Inflammatory macrophage (primary cell): ENCODE measurements around the gene BCKDHB.
"Not testable (repeated sequence)": the region's sequence is repeated elsewhere in the genome, so short reads cannot be mapped to it uniquely, and the experiment has no call there.

Source experiments
- DNase-seq, 2 donors: peaks; one replicate each; pipeline ENCODE4 v3.0.0-alpha.2; 2020 to 2022

Gene BCKDHB

DNA sequence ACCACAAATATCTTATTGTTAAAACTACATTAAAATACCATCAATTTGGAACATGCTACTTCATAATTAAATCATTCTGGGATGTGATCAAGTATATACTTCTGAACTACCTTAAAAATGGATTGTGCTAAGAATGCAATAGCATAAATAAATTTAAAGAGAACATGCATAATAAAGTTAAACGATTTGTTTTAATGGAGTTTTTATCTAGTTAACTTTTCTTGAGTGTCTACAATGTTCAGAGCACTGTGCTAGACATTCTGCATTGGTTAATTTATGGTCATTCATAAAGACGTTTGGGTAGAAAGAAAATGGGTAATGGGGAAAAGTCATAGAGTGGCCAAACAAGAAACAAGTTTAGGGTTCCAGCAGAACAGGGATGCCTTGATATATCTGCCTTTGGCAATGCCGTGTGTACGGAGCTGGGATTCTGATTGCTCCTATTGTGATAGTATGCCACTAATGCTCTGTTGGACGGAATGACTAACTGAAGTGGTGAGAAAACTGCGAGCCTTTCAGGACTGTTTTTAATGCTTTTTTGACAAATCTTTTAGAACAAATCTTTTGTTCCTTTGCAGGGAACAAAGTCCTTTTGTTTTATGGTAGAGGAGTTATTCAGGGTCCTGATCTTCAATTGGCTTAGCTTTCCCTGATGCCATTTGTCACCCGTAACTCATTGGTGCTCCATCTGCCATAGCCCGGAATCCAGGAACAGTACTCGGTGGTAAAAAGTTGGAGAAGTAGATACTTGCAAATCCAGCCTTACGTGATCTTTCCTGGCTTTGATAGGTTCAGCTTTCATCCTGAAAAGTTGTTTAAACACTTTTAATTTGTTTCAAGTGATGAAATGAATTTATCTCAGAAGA, 162.6 kb downstream of the BCKDHB start:
- DNase-seq = no peak

DNA sequence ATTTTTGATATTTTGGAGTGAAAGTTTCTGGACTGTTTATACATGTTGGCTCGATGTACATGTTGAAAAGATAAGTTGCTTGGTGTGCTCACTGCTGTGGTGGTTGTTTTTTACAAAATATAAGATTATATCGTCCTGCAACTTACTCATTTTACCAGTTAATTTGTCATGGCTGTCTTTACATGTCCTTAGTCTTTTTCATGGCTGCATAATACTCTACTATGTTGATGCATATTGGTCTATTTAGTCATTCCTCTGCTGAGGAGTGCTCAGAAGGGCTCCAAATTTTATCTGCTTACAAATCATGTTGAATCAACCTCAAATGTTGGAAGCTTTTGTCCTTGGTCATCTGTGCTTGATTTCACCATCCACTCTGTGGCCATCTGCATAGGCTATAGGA, 164.6 kb downstream of the BCKDHB start:
- DNase-seq = no peak

DNA sequence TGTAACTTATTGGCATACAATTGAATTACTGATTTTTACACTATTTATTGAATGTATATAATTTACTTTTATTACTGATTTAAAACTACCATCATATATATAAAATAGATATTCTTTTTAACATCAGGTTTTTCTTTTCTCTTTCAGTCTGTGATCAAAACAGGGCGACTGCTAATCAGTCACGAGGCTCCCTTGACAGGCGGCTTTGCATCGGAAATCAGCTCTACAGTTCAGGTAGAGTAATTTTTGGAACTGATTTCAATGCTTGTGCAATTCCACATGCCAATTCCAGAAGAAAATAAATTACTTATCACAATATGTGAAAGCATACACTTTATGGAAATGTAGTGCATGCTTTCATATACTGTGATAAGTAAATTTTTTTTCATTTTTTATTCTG, 166.5 kb downstream of the BCKDHB start:
- DNase-seq = no peak

DNA sequence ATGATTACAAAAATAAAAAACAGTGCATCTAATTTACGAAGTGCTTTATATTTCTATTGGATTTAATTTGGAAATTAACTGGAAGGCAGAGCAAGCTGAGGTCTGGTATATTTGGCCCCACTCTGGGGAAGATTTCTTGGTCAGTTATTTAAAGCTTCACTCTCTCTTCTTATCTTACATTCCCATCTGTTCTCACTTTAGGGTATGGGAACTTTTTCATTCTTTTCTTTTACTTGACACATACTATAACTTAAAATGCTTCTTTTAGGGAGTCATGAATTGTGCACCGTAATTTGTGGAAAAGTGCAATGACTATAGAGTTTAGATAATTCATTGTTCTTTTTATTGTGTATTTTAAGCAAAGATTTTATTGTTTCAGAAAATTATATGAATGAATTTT, 170.4 kb downstream of the BCKDHB start:
- no peak for DNase-seq

DNA sequence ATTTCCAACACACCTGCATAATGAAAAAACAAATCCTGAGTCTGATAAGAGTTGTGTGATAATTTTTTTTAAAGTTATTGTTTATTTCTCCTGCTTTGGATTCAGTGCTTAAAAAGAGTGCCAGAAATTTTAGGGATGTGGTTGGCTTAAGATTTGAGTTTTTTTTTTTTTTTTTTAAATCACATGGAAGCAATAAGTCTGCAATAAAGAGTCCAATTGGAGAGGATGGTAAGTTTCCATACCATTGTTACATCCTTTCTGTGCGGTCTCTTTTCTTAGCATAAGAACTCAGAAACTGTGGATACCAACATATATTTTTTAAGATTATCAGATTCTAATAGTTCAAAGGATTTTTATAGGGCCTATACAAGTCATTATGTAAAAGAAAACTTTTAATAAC, 171.0 kb downstream of the BCKDHB start:
- DNase-seq = no peak

DNA sequence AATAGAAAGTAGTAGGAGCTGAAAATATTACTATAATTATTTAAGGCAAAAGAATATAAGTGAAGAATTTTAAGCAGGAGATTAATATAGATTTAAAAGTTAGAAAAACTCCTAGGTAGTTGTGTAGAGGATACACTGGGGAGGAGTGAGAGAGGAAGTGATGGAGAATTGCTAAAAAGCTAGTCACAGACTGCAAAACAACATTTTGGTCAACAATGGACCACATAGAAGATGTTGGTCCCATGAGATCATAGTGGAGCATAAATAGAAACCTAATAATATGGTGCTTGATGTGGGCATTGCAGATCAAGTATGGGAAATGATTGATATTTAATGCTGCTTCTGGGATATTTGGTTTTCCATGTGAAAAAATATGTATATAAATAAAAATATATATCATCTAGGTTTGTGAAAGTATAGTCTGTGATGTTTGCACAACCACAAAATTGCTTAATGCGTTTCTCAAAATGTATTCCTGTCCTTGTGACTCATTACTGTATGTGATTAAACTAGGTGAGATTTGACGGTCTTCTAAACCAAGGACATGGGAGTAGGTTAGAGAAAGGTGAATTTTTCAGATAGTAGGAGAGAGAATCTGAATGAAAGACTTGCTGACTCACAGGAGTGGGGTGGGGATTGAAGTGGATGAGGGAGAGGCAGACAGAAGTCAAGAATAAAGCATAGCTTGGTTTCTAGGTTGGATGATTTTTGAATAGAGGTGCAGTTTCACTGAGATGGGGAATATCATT, 174.0 kb downstream of the BCKDHB start:
- DNase-seq = no peak

DNA sequence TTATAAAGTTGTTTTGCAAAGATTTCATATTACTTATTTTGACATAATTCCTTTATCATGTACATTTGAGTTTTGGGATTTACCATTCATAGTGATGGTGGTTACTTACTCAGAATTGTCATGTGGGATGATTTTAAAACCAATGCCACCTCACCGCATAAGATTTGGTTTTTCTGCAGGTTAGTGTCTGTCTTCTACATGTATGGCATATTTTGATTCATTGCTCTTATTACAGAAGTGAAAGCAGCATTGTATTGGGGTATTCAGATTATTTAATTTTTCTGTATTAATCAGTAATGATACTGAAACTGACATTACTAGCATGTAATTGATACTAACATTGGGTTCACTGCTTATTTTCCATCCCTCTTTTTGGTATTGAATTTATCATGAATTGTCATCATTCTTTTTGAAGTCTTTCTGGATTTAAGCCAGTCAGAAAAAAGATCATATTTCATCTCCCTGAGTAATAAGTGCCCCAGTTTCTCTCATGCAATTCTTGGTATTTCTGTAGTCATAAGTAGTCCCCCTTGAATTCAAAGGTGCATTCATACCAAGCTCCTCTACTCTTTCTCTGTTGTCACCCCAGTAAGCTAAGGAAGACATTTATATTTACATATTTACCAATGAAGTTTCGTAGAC, 176.6 kb downstream of the BCKDHB start:
- DNase-seq = no peak

DNA sequence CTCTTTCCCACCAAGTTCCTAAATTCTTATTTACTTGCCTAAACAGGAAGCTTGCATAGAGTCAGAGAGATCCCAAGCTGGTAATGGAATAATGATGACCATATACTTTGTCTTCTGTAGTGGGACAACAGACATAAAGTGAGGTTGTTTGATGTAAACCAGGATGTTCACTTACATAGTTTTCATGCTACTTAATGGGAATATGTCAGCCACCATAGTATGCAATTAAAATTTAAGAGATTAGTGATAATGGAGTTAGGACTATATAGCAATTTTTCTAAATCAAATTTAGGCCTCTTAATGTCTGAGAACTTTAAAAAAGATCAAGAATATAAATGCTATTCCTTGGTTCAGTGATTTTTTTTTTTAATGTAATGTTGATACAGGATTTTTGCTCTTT, 180.6 kb downstream of the BCKDHB start:
- DNase-seq = no peak

DNA sequence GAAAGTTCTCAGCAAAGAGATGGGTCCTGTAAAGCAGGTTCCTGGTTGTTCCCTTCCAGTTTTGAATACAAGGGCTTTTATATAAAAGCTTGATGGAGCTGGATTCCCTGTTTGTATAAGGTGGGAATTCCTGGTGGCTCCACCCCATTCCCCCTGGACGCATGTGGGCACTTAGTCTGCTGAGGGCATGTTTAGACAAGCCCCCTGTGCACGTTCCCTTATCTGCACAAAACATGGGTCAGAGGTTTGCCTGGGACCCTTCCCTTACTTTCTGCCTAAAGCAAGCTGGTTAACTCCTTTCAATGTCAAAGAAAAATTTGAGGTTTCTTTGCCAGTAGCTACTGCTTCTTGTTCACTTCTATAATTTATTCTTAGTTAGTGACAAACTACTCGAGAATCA, 181.1 kb downstream of the BCKDHB start:
- DNase-seq = no peak

DNA sequence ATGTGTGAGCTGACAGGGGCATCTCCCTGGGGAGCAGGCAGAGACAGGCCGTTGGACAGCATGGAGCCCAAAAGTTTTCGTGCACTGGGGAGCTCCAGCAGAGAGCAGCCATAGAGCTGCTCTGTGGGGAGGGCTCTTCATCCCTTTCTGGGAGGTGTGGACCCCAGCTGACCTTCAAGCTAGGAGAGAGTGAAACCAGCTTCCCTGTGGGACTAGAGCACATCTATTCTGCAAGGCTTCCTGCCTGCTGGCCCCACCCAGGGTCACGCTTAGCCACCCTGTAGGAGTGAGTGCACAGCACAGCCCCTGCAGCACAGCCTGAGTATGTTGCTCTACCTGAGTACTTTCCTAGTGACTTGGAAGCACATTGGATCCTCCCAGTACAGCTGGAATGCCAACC, 183.3 kb downstream of the BCKDHB start:
- DNase-seq = no peak

DNA sequence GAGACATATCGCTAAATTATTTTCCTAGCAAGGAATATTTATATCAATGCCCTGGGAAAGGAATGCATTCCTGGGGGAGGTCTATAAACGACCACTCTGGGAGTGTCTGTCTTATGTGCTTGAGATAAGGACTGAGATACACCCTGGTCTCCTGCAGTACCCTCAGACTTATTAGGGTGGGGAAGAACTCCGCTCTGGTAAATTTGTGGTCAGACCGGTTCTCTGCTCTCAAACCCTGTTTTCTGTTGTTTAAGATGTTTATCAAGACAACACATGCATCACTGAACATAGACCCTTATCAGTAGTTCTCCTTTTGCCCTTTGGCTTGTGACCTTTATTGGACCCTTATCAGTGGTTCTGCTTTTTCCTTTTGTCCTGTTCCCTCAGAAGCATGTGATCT, 188.1 kb downstream of the BCKDHB start:
- DNase-seq = not testable (repeated sequence)

DNA sequence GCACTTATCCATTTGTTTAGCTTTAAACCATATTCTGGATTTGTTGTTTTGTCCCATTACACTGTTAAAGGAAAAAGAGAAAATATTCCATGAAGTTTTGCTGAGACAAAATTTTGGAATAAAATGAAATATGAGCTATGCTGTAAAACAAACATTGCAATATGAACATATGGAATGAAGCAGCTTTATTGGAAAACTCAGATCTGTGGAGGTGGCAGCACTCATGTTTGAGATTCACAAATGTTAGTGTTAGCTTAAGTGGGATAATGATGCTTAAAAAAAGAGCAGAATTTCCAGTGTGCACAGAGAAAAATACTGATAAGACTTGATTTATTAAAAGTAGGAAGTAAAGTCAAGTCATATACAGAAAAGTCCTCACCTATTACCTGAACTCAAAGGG, 196.2 kb downstream of the BCKDHB start:
- no peak for DNase-seq

DNA sequence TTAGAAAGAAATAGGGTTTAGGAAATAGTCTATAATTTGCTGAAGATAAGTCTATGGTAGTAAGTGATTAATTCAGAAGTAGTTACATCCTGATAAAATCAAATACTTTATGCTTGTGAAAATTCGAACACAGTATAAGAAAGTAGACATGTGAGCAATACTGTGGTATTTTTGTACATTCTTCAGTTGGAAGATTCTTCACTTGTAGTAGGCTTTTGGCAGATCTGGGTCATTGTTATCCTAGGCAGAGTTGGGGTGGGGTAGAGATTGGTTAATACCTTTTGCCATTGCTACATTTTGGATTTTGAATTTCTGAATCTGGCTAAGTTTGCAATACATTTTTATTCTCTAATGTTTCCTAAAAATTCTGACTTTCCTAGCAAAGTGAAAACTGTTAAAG, 197.5 kb downstream of the BCKDHB start:
- DNase-seq = no peak

DNA sequence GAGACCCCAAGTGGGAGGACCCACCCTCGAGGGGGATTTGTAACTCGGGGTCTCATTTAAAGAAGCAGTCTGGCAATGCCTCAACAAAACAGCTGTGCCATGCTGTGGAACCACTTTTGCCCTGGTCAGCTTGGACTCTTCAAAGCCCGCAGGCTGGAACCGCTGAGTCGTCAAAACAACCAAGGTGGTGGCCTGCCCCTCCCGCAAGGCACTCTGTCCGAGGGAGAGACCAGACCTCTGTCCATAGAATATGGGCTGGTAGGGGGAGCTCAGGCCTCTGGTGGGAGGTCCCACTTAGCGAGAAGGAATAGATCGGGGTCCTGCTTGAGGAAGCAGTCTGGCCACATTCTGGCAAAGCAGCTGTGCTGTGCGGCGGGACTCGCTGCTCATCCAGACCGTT, 208.1 kb downstream of the BCKDHB start:
- DNase-seq = no peak

DNA sequence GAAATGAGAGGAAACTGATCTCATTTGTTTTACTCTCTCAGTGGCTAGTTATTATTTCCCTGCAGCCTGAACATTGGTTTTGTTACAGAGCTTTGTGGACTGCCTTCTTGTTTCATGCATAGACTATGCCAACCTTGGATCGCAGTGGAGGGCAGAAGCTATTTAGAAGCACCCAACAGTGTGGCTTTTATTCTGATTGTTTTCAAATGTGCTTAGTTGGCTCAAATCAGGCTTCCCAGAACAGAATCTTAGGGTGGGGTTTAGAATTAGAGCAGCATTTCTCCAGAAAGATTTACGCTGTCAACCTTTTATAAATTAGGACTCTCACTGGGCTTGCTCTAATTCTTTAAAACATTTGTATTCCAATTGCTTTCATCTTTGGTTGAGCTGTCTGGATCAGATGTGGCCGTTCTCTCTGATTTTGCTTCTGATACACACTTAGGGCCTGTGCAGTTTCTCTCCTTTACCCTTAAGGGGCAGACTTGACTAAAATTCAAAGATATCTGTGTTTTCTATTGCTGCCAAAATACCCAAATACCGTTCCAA, 210.3 kb downstream of the BCKDHB start:
- DNase-seq = no peak

DNA sequence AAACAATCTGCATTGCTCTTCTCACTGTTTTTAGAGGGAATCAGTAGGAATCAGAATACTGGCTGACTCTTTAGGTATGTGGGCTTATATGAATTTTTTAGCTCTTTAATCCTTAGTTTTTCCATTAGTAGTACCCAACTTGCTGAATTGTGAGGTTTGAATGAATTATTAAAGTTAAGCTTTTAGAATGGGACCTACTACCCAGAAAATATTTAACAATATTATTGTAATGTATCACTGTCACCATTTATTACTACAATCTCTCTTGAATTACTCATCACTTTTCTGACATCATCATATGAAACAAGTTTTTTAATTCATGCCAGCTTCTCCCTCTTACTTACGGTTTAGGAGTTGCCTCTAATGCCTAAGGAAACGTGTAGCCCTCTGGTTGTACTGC, 212.7 kb downstream of the BCKDHB start:
- DNase-seq = no peak

DNA sequence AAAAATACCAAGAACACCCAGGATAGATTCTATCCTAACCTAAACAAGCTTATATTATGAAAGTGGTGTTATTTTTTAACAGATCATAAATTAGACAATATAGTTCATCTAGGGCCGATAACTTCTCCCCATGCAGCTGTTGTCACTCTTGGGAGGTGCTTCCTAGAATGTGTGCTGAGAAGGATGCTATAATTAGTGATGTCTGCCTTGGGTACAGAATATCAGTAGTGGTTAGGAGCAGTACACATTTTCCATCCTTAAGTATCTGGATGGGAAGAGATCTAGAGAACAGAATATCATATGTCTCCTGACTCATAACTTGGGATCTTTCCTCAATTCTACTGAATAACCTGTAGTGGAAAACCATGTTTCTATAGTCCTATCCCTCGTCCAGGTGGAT, 214.5 kb downstream of the BCKDHB start:
- no peak for DNase-seq

DNA sequence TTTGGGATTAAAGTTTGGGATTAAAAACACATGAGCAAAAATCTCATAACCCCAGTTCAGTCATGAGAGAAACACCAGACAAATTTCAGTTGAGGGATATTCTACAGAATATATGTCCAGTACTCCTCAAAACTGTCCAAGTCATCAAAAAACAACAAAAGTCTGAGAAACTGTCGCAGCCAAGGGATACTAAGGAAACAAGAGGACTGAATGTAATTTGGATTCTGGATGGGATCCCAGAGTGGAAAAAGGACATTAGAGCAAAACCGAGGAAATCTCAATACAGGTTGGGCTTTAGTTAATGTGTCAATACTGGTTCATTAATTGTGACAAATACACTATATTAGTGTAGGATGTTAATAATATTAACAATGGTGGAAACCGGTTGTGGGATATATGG, 219.3 kb downstream of the BCKDHB start:
- DNase-seq = no peak

DNA sequence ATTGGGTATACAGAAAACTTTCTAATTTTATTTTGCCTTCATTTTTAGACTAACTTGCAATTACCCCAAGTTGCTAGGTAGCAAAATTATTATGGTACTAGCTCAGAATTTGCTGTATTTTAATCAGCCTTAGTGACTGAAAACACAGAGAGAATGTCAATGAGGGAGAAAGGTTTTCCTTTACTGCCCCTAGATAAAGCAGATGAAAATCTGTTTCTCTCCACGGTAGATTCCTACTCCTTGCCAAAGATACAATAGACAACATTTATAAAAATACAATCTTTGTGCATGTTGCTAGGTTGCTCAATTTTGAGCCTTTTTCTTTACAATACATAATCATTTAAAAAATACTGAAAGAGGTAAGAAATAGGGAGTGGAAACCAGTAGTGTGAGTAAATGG, 222.2 kb downstream of the BCKDHB start:
- DNase-seq = no peak

DNA sequence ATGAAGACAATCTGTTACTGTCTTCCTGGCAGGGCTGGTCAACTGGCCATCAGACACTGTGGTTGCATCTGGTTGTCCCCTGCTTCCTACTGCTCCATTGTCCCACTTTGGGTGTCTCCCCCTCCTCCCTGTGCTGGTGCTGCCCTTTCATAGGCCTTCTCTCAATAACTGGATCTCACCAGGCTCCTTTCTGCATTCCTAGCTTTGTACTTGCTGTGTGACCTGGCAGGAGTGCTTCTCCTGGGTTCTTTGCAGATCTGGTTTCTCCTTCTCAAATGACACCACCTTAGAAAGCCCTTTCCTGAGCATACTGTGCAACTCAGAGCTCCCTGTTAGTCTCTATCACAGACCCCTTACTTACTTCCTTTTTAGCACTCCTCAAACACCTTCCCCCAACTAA, 223.0 kb downstream of the BCKDHB start:
- DNase-seq = no peak

DNA sequence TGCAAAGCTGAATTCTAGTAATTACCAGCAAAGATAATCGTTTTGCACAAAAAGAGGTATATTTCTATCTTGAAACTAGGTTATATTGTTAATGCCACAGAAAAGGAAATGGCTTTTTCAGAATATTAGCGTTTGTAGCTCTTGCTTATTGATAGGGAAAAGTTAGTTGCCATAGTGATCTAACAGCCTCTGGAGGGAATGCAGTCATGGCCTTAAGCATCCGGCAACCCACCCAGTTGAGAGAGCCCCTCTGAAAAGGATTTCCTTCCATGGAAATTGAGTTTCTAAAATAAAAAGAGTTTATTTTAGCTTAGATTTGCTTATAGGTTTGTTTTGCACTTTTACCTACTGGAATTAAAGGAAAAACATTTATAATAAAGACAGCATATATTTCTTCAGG, 224.5 kb downstream of the BCKDHB start:
- DNase-seq = no peak

DNA sequence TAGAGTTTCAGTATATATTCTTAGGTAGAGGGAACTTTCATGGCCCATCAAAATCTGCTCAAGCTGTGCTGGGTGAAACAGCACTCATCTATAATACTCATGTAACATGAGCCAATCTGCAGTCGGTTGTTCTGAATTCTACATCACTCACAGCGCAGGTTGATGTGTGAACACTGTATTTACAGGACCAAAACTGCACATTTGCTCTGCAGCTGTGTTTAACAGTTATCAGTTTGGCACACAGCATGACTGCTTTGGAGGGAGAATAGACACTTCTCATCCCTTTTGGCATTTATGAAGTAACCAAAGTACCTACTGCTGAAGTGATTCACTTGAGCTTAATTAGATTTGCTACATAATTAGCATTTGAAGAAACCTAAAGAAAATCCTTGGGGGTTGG, 225.1 kb downstream of the BCKDHB start:
- DNase-seq = no peak

DNA sequence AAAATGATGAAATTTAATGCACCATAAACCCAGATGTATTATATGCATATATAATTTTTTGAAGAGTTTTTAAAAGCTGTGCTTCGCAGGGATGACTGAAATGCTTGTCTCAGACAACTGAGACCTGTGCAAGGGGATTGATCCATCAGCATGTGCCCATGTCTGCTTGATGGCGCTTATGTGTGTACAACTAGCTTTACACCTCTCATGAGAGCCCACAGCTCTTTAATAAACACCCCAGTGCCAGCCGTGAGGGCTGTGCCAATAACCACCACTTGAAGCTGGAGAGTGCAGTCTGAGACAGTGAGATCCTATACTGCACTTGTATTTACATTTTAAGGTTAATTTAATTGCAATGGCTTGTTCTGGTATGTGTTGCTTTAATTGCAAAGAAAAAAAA, 225.5 kb downstream of the BCKDHB start:
- no peak for DNase-seq

DNA sequence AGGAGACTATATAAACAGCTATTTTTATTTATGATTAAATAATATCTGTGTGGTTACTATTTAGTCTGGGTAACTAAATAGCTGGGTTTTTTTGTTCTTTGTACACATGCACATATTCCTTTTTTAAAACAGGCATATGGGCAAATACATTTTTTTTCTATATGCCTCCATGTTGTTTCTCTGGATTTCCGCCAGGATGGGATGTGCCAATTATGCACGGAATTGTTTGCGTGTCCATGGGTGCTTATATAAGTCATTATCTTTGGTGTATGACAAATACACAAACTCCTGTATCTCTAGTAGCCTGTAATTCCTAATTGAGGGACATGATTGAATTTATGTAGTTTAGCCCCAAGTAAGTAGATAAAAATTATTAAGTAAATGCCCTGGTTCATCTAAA, 226.9 kb downstream of the BCKDHB start:
- no peak for DNase-seq
